Measurements from ENCODE around the gene XCL1.

Gene XCL1

DNA sequence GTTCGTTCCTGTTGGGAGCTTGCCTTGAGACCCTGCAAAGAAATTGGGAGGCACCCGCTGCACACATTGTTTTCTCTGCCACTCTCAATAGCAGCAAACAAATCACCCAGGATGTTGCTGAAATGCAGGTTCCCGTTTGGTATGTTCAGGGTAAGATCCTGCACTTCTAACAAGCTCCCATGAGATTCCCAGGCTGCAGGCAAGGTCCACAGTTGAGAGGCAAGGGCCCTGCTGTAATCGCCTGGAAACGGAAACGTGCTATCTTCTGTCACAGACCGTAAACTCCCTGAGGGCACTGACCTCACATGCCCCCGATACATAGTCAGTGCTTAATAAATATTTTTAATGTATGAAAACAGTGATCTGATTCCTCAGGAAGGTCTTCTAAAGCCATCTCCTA lies 37.8 kb downstream of the XCL1 start:
- no peak overlapping the region for H3K27ac ChIP-seq
- H3K4me3 ChIP-seq (ENCODE audit: low read depth in 1 of 2, low read length in 1 of 2) = no peak overlapping the region
- TF ChIP-seq, protein P1, sequence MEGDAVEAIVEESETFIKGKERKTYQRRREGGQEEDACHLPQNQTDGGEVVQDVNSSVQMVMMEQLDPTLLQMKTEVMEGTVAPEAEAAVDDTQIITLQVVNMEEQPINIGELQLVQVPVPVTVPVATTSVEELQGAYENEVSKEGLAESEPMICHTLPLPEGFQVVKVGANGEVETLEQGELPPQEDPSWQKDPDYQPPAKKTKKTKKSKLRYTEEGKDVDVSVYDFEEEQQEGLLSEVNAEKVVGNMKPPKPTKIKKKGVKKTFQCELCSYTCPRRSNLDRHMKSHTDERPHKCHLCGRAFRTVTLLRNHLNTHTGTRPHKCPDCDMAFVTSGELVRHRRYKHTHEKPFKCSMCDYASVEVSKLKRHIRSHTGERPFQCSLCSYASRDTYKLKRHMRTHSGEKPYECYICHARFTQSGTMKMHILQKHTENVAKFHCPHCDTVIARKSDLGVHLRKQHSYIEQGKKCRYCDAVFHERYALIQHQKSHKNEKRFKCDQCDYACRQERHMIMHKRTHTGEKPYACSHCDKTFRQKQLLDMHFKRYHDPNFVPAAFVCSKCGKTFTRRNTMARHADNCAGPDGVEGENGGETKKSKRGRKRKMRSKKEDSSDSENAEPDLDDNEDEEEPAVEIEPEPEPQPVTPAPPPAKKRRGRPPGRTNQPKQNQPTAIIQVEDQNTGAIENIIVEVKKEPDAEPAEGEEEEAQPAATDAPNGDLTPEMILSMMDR (IDR thresholded peaks at IDR 0.05) = no peak

GRCh38 chr1:168615965-168616364 lies 39.6 kb downstream of the XCL1 start:
- no peak overlapping the region for H3K27ac ChIP-seq
- TF ChIP-seq, protein P1 (IDR thresholded peaks at IDR 0.05) = no peak
- no peaks in the 10 kb centered on the region for H3K4me1 ChIP-seq (ENCODE audit: control insufficient read depth in 1 of 2, insufficient read depth in 1 of 2, low read depth in 1 of 2, low read length in 1 of 2)

More for the DNA sequence above, 37.8 kb downstream of the XCL1 start:
- H3K4me1 ChIP-seq (ENCODE audit: control insufficient read depth in 1 of 2, insufficient read depth in 1 of 2, low read depth in 1 of 2, low read length in 1 of 2) = no peaks in the 10 kb centered on the region
- H3K9me3 ChIP-seq = no peaks in the 10 kb centered on the region
- no peaks in the 10 kb centered on the region for H3K36me3 ChIP-seq
- H3K27me3 ChIP-seq = no peaks in the 10 kb centered on the region

GRCh38 chr1:168617974-168618750 lies 41.8 kb downstream of the XCL1 start:
- TF ChIP-seq, protein P1 (IDR thresholded peaks at IDR 0.05) = no peak
- H3K27me3 ChIP-seq = no peaks in the 10 kb centered on the region
- H3K4me3 ChIP-seq (ENCODE audit: low read depth in 1 of 2, low read length in 1 of 2) = no peak overlapping the region
- H3K27ac ChIP-seq = no peak overlapping the region
- H3K9me3 ChIP-seq = no peaks in the 10 kb centered on the region
- H3K36me3 ChIP-seq = no peaks in the 10 kb centered on the region
- no peaks in the 10 kb centered on the region for H3K4me1 ChIP-seq (ENCODE audit: control insufficient read depth in 1 of 2, insufficient read depth in 1 of 2, low read depth in 1 of 2, low read length in 1 of 2)

More at GRCh38 chr1:168615965-168616364, 39.6 kb downstream of the XCL1 start:
- H3K36me3 ChIP-seq = no peaks in the 10 kb centered on the region
- H3K4me3 ChIP-seq (ENCODE audit: low read depth in 1 of 2, low read length in 1 of 2) = no peak overlapping the region
- no peaks in the 10 kb centered on the region for H3K27me3 ChIP-seq
- H3K9me3 ChIP-seq = no peaks in the 10 kb centered on the region

DNA sequence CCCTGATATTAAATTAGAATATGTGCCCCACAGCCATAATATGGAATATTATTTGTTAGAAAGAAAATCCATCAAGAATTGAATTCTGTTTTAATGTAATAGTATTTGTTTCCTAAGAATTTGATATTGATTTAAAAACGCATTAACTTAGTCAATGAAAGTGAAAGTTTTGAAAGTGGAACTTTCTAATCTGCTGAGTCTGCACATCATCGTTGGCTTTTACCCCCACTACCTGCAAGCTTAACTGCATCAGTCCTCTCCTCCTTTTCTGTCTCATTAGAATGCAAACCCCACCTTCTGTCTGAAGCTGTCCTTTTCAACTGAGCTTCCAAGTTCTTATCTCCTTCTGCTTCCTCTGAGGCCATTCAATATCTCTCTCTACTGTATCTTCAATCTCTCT lies 42.5 kb downstream of the XCL1 start:
- Histone ChIP-seq H3K4me1 (ENCODE audit: control insufficient read depth in 1 of 2, insufficient read depth in 1 of 2, low read depth in 1 of 2, low read length in 1 of 2) (no peaks in the 10 kb centered on the region), H3K9me3 (no peaks in the 10 kb centered on the region), H3K27ac (no peak overlapping the region), H3K36me3 (no peaks in the 10 kb centered on the region), H3K27me3 (no peaks in the 10 kb centered on the region), H3K4me3 (ENCODE audit: low read depth in 1 of 2, low read length in 1 of 2) (no peak overlapping the region)
- TF ChIP-seq, protein P1 (IDR thresholded peaks at IDR 0.05) = no peak

GRCh38 chr1:168621356-168621755 lies 45.0 kb downstream of the XCL1 start:
- Histone ChIP-seq H3K4me1 (ENCODE audit: control insufficient read depth in 1 of 2, insufficient read depth in 1 of 2, low read depth in 1 of 2, low read length in 1 of 2) (no peaks in the 10 kb centered on the region), H3K27me3 (no peaks in the 10 kb centered on the region), H3K36me3 (no peaks in the 10 kb centered on the region), H3K9me3 (no peaks in the 10 kb centered on the region), H3K4me3 (ENCODE audit: low read depth in 1 of 2, low read length in 1 of 2) (no peak overlapping the region), H3K27ac (no peak overlapping the region)
- TF ChIP-seq, protein P1 (IDR thresholded peaks at IDR 0.05) = no peak

All from neutrophil (primary cell).